Hepatocyte (in vitro differentiated cells): ENCODE results near the gene CROCC2. TPM values are rescaled to one million over a fixed set of nuclear protein-coding genes. Genes with fewer than 3 reads are reported as not detected.

ENCODE experiments used
- DNase-seq: peaks from one replicate; pipeline ENCODE4 v3.0.0-alpha.2; 2016; ENCODE audit warnings: low spot score
- H2AFZ ChIP-seq: fragments of 200-600 bp; sonication (generic); 2 replicates; pipeline ENCODE4 v1.6.0; 2016; ENCODE audit warnings: antibody characterized with exemption, mild to moderate bottlenecking
- H3K27ac ChIP-seq: fragments of 200-600 bp; sonication (generic); 2 replicates; pipeline ENCODE4 v1.5.1; 2016; ENCODE audit warnings: mild to moderate bottlenecking
- H3K27me3 ChIP-seq: fragments of 200-600 bp; sonication (generic); 2 replicates; pipeline ENCODE4 v1.6.1; 2016
- H3K36me3 ChIP-seq: fragments of 200-600 bp; sonication (generic); replicated peaks from 2 replicates; pipeline ENCODE4 v1.5.1; 2016; ENCODE audit warnings: low read depth; ENCODE audit not compliant: insufficient read depth
- H3K4me1 ChIP-seq: fragments of 200-600 bp; sonication (generic); 2 replicates; pipeline ENCODE4 v1.5.1; 2016; ENCODE audit warnings: mild to moderate bottlenecking, moderate library complexity; ENCODE audit not compliant: insufficient read depth
- H3K4me2 ChIP-seq: fragments of 200-600 bp; sonication (generic); 2 replicates; pipeline ENCODE4 v1.6.0; 2016
- H3K4me3 ChIP-seq: fragments of 200-600 bp; sonication (generic); 2 replicates; pipeline ENCODE4 v1.5.1; 2016; ENCODE audit warnings: mild to moderate bottlenecking
- H3K79me2 ChIP-seq: fragments of 200-600 bp; sonication (generic); 2 replicates; pipeline ENCODE4 v1.6.0; 2017; ENCODE audit warnings: mild to moderate bottlenecking
- H3K9me2 ChIP-seq: fragments of 200-600 bp; sonication (generic); replicated peaks from 2 replicates; pipeline ENCODE4 v1.6.0; 2017; ENCODE audit warnings: mild to moderate bottlenecking; ENCODE audit not compliant: insufficient read depth
- H3K9me3 ChIP-seq: fragments of 200-600 bp; sonication (generic); 2 replicates; pipeline ENCODE4 v1.5.1; 2016; ENCODE audit warnings: low read depth, mild to moderate bottlenecking
- H4K20me1 ChIP-seq: fragments of 200-600 bp; sonication (generic); 2 replicates; pipeline ENCODE4 v1.6.0; 2016; ENCODE audit warnings: mild to moderate bottlenecking; ENCODE audit not compliant: insufficient read depth, poor library complexity, severe bottlenecking
- CTCF ChIP-seq: fragments of 200-600 bp; sonication (generic); IDR thresholded peaks from 2 replicates; pipeline ENCODE4 v1.5.1; 2016; ENCODE audit warnings: antibody characterized with exemption, mild to moderate bottlenecking; ENCODE audit not compliant: poor library complexity
- EZH2 ChIP-seq: fragments of 200-600 bp; sonication (generic); IDR thresholded peaks from 2 replicates; pipeline ENCODE4 v1.6.1; 2016; ENCODE audit warnings: antibody characterized with exemption, mild to moderate bottlenecking, borderline replicate concordance
- EZH2phosphoT487 ChIP-seq: fragments of 200-600 bp; sonication (generic); IDR thresholded peaks from one replicate; pipeline ENCODE4 v1.6.1; 2018; ENCODE audit warnings: antibody characterized with exemption, mild to moderate bottlenecking, low read depth, moderate library complexity; ENCODE audit not compliant: unreplicated experiment, severe bottlenecking
- WGBS: methylation state at CpG from one replicate; pipeline ENCODE4 v1.1.6; 2016; ENCODE audit warnings: low lambda C conversion rate; ENCODE audit errors: missing lambda C conversion rate; 5-methylcytosine and 5-hydroxymethylcytosine counted together
- polyA plus RNA-seq: library from polyadenylated mRNA; unstranded; fragments of >200 nt; fragmentation: Nextera tagmentation; extraction: Ambion mirVana; gene quantifications from 2 replicates; pipeline ENCODE4 v1.2.1, GENCODE V29; 2016
- total RNA-seq: library from RNA; depleted of rRNA; stranded (reverse); fragments of >200 nt; gene quantifications from 2 replicates; pipeline ENCODE4 v1.2.3, GENCODE V29; 2014

Gene CROCC2
- total and polyA plus RNA-seq, 2 experiments from 2014 or later, result 0.04 to 0.10 TPM

- Histone ChIP-seq H3K4me2 (no peak overlapping the region), H3K4me3 (no peak overlapping the region), H3K9me2 (no peaks in the 10 kb centered on the region), H3K79me2 (no peaks in the 10 kb centered on the region), H4K20me1 (no peaks in the 10 kb centered on the region), H3K4me1 (no peaks in the 10 kb centered on the region), H3K36me3 (no peaks in the 10 kb centered on the region), H2AFZ (no peak overlapping the region), H3K27me3 (no peaks in the 10 kb centered on the region), H3K27ac (no peak overlapping the region), H3K9me3 (no peaks in the 10 kb centered on the region)
- no peak for DNase-seq
- TF ChIP-seq CTCF (no peak), EZH2phosphoT487 (no peak), EZH2 (no peak)
- 95% methylated on average over 10 of the region's 11 CpGs for WGBS
Measured at GRCh38 chr2:240932724-240933047, 26.6 kb downstream of the CROCC2 start.

GRCh38 chr2:240933048-240933965 lies 27.2 kb downstream of the CROCC2 start:
- Histone ChIP-seq H3K36me3 (no peaks in the 10 kb centered on the region), H3K9me2 (no peaks in the 10 kb centered on the region), H3K4me2 (no peak overlapping the region), H2AFZ (no peak overlapping the region), H4K20me1 (no peaks in the 10 kb centered on the region), H3K79me2 (no peaks in the 10 kb centered on the region), H3K27me3 (no peaks in the 10 kb centered on the region), H3K9me3 (no peaks in the 10 kb centered on the region), H3K4me1 (no peaks in the 10 kb centered on the region), H3K27ac (no peak overlapping the region), H3K4me3 (no peak overlapping the region)
- 91% methylated on average over 29 of the region's 30 CpGs for WGBS
- no peak for DNase-seq
- TF ChIP-seq EZH2phosphoT487, result no peak
- no peak for TF ChIP-seq EZH2

- Histone ChIP-seq H3K27me3 (no peaks in the 10 kb centered on the region), H3K4me3 (no peak overlapping the region), H2AFZ (no peak overlapping the region), H3K27ac (no peak overlapping the region), H3K9me2 (no peaks in the 10 kb centered on the region), H3K36me3 (no peaks in the 10 kb centered on the region), H3K79me2 (no peaks in the 10 kb centered on the region), H4K20me1 (no peaks in the 10 kb centered on the region), H3K9me3 (no peaks in the 10 kb centered on the region), H3K4me1 (no peaks in the 10 kb centered on the region), H3K4me2 (no peak overlapping the region)
- WGBS, result 88% methylated on average over 16 of the region's 23 CpGs
- TF ChIP-seq EZH2 (no peak), CTCF (no peak), EZH2phosphoT487 (no peak)
- no peak for DNase-seq
Measured at GRCh38 chr2:240933966-240934700, 28.0 kb downstream of the CROCC2 start.

GRCh38 chr2:240934701-240935102 lies 28.6 kb downstream of the CROCC2 start:
- 94% methylated on average over 12 of the region's 12 CpGs for WGBS
- Histone ChIP-seq H3K4me1 (no peaks in the 10 kb centered on the region), H3K27ac (no peak overlapping the region), H3K9me2 (no peaks in the 10 kb centered on the region), H3K4me3 (no peak overlapping the region), H3K27me3 (no peaks in the 10 kb centered on the region), H3K4me2 (no peak overlapping the region), H2AFZ (no peak overlapping the region), H3K79me2 (no peaks in the 10 kb centered on the region), H4K20me1 (no peaks in the 10 kb centered on the region), H3K9me3 (no peaks in the 10 kb centered on the region), H3K36me3 (no peaks in the 10 kb centered on the region)
- TF ChIP-seq CTCF (no peak), EZH2 (no peak), EZH2phosphoT487 (no peak)
- DNase-seq, result no peak
